GM18858 (cell line): ENCODE data around the gene HSPB6.
"Not testable (repeated sequence)": the region's sequence is repeated elsewhere in the genome, so short reads cannot be mapped to it uniquely, and the experiment has no call there.

Source experiments
- ATAC-seq: cut with Tn5 transposase; IDR thresholded peaks from one replicate; pipeline ENCODE4 v1.9.1; 2021; ENCODE audit not compliant: unreplicated experiment

The HSPB6 gene, protein sequence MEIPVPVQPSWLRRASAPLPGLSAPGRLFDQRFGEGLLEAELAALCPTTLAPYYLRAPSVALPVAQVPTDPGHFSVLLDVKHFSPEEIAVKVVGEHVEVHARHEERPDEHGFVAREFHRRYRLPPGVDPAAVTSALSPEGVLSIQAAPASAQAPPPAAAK

DNA sequence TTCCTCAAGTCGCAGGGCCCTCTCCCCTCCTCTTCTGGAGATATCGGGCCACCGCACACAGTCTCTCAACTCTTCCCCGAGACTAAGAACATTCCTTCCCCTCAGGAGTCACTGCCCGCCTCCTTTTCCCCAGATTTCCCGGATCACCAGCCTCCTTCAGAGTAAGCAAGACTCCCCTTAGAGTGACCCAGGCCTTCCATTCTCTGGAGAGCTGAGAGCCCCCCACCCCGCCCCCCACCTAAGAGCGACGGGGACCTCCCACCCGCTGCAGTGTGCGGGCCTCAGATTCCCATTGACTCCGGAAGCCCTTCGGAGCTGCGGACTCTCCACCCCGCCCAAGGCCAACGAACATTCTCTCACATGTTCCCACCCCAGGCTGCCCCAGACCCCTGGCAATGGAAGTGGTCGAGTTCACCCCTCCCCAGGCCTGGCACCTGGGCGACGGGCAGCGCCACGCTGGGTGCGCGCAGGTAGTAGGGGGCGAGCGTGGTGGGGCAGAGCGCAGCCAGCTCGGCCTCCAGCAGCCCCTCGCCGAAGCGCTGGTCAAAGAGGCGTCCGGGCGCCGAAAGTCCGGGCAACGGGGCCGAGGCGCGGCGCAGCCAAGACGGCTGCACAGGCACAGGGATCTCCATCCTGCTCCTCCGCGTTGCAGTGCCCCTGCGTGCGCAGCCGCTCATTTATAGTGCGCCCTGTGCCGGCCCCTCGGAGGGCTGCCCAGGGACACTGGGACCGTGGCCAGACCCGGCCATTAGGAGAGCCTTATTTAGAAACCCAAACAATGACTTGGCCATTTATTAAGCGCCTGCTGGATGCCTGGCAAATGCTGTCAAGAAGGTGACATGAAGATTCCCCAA is at the start of gene HSPB6:
Gene HSPB6 (minus strand): TSS at position 653 of the 854 bp plus-strand sequence. CDS start 21 bp downstream, at position 632.
- no peak for ATAC-seq

DNA sequence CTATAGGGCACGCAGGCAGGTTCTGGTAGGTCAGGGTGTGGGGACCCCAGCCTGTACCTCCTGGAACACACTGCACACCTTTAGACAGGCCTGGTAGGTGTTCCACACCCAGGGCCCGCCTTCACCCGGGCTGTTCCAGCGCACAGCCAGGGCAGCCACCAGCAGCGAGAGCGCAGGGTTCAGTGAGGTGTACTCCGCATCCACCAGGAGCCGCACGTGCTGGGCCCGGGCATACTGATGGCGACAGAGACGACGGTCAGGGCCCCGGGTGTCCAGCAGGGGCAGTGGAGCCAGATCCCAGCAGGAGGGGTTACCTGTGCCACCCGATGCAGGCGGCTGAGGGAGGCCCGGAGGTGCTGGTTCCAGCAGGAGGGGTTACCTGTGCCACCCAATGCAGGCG is 49.8 kb upstream of the HSPB6 start:
- ATAC-seq = no peak

DNA sequence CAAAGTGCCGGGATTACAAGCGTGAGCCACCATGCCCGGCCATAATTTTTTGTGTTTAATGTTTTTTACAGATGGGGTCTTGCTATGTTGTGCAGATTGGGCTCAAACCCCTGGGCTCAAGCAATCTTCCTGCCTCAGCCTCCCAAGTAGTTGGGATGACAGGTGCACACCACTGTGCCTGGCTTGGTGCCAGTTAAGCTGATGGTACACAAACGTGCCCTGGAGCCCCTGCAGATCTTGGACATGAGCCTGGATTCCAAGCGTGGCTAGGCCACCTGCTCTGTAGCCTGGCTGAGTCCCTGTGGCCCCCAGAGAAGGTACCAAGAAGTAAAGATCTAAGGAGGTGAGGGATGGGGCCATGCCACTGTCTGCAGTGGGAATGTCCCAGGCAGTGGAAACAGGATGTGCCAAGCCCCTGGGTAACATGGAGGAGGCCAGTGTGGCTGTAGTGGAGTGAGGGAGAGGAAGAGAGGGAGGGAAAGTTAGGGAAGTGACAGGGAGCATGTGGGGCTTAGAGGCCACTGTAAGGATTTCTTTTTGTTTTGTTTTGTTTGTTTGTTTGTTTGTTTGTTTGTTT is 48.8 kb upstream of the HSPB6 start:
- no peak for ATAC-seq

DNA sequence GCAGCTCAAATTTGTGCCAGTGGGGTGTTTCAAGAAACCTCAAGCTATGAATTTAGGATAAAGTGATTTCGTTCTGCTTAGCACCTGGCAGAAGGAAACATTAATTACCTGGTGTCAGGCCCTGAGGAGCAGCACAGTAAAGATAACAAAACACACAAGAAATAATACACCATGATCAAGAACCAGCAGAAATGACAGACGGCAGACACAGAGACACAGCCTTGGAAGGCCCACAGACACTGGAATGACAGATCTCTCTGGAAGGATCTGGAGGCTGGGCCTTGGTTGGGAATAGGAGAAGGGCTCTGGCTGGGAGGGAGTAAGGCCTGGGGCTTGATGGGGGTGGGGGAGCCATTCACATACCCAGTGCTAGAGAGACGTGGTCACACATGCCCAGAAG is 45.0 kb upstream of the HSPB6 start:
- no peak for ATAC-seq

DNA sequence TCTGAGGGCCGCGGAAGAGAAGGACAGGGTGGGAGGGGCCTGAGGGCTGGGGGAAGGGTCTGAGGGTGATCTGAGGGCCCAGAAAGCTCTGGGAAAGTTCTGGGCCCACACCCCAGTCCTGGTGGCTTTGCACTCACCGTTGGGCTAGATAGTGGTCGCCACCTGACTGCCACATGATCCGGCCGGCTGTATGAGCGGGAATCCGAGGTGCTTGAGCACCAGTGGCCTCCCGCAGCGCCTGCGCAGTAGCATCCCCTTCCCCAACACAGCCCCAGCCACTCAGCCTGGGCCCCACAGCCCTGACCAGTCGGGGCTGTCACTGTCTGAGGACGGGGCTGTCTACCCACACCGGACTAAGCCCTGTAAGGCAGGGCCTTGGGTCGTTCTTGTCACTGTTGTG is 40.8 kb upstream of the HSPB6 start:
- ATAC-seq = no peak

DNA sequence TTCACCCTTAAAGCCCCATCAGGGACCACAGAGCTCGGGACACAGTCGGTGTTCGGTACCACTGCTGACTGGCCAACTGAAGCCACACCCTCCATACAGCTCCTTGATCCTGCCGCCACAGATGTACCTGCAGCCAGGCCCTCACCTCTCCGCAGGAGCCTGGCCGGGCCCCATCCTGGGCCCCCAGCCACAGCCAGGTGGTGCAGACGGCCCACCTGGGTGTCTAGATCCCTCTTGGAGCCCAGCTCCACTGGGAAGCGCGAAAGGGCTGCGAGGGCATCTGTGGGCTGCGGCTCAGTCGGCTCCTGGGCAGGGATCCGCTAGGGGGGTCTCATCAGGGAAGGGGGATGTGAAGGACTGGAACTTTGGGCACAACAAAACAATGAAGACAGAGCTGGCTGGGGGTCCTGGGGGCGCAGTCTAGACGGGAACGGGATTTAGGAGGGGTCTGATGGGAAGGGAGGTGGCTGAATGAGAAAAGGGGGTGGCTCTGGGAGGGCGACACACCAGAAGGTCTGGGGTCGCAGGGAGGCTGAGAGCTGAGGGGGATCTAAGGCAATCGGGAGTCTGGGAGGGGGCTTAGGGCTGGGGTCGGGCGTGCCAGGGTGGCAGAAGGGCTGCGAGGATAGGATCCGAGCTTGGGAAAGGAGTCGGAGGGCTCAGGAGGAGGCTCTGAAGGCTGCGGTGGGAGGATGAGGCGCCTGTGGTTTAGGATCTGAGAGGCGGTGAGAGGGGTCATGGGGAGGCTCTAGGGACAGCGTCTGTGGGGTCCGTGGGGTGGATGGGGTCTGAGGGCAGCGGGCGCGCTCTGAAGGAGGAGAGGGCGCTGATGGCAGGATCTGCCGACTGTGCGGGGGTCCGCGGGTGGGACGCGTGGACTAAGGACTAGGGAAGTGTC is 40.1 kb upstream of the HSPB6 start:
- no peak for ATAC-seq

DNA sequence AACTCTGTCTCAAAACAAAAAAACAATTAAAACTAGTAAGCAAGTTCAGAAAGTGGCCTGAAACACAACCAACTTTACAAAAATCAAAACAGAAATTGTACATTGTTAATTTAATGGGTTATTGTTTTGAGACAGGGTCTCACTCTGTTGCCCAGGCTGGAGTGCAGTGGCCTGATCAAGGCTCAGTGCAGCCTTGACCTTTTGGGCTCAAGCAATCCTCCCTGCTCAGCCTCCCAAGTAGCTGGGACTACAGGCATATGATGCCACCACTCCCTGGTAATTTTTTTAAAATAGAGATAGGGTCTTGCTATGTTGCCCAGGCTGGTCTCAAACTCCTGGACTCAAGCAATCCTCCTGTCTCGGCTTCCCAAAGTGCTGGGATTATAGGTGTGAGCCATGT is 38.7 kb upstream of the HSPB6 start:
- not testable (repeated sequence) for ATAC-seq

DNA sequence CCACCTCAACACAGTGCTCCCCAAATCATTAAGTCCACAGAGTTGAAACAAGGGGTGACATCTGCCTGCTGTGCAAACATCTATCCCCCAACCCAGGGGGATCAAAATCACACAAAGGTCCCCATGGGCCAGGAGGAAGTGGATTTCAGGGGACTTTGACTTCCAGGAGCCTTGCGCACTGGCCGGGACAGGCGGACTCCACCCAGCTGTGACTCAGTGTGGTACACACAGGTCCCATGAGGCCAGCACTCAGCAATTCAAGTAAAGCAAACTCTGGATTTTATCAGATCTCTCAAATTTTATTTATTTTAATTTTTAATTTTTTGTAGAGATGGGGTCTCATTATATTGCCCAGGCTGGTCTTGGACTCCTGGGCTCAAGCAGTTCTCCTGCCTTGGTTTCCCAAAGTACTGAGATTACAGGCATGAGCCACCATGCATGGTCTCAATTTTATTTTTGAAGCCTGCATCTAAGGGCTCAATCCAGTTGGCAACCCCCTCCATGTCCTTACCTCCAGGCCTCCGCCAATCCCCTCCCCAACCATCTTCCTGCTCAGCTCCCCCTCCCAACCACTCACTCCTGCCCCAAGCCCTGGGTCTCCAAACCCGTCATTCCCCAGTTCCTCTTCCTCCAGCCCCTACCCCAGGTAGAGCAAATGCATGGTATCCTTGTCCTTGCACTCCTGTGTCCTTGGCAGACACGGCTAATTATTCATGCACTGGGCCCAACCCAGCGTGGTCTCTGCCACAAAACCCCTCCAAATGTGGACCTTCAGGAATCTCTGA is 36.7 kb upstream of the HSPB6 start:
- ATAC-seq = no peak

DNA sequence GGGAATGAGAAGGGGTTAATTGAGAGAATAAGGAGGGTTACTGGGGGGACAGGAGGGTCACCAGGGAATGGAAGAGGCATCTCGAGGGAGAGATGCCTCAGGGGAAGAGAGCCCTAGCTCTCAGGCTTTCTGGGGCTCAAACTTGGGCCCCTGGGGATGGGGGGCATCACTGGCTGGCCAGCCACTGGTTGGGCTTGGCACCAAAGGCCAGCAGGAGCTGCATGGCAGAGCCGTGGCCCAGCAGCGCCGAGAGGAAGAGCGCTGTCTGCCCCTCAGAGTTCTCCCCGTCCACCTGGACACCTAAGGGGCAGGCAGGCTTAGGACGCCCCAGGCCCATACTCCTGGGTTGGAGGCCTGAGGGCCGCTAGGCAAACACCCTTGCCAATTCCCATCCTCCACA is 36.1 kb upstream of the HSPB6 start:
- no peak for ATAC-seq

DNA sequence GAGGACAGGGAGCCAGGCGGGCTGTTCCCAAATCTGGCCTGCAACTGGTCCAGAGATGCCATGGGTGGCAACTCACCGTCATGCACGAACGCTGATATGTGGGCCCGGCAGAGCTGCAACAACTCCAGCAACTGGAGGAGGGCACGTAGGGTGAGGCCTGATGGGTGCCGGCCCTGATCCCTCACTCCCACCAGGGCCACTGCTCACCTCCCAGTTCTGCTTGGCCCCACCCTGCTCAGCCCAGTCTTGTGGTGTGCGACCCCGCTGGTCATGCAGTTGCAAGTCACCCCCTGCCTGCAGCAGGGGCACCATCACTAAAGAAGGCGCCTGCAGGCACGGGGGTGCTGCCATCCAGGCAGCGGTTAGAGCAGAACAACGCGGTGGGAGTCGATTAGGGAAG is 35.5 kb upstream of the HSPB6 start:
- no peak for ATAC-seq

DNA sequence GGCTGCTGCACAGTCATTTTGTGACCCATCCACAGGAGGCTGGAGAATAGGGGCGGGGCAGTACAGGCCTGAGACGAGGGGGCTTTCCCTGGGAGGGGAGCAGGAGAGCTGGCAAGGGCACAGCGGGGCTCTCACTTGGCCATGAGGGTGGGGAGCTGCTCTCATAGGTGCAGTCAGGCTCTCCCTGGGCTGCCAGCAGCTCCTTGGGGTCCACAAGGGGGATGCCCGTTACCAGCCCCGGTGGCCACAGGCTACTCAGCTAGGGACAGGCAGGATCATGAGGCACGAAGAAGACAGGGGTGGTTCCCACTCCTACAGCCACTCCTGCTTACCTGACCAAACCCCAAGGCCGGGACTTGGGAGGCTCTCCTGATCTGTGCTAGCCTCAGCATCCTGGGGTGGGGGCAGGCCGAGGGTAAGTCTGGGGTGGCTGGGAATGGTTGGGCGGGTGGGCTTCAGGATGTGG is 35.0 kb upstream of the HSPB6 start:
- ATAC-seq = no peak

DNA sequence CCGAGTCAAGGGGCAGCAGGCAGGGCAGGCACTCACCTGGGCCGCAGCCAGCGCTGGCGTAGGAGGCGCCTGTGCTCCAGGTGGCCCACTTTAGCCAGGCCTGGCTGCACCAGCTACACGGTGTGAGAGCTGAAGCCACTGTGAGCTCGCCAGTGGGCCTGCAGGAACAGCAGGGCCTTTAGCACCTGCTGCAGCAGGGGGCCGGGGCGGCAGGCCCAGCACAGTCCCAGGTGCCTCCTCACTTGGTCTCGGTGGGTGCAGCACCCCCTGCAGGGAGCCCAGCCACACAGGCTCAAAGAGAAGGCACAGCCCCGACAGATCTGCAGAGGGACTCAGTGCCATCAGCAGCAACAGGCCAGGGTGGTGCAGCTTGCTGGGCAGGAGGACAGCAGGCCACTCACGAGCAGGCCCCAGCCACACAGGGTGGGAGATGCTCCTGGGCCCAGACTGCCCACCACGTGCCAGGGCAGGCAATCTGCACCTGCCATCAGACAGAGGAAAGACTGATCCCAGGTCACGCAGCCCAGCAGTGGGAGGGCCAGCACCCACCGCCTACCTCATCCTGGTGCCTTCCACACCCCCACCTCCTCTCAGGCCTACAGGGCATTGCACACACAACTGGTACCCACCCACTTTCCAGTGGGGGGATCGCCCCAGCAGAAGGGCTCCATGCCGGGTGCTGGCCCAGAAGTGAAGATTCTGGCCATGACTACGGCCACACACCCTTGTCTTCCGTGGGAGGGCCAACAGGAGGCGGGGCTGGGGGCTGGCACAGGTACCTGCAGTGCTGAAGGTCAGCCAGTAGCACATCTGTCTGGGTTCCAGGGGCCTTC is 34.4 kb upstream of the HSPB6 start:
- ATAC-seq = no peak

DNA sequence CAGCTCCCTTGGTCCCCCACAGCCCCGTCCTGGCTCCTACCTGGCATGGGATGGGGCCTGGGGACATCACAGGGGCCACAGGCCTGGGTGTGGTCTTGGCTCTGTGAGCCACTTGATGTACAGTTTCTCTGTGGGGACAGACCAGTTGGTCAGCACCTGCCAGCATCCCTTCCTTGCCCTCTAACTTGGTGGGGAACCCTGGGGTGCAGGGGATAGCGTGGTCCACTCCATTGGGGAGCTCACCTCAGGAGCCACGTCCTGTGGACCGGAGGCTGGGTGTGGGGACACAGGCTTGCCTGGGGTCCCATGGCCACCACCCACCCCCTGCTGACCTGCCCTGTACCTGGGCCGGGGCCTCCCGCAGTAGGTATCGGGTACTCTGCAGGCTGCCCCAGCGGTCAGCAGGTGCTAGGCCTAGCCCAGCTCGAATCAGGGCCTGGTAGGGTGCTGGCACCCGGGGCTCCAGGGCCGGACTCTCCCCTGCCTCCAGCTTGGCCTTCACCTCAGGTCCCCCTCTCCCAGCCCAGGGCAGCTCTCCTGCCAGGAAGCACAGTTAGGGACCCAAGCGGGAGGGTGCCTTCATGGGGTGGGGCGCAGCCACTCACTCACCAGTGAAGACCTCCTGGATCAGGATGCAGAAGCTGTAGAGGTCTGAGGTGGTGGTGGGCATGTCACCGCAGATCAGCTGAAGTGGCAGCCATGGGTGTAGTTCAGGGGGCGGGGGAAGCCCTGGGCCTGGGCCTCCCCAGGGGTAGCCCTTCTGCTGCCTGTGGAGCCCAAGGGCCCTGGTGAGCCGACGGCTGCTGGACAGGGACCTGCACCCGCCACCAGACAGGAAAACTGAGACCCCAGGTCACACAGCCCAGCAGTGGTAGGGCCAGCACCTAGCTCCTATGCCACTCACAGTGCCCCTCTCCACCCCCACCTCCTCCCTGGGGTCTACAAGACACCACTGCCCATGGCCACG is 33.4 kb upstream of the HSPB6 start:
- no peak for ATAC-seq

DNA sequence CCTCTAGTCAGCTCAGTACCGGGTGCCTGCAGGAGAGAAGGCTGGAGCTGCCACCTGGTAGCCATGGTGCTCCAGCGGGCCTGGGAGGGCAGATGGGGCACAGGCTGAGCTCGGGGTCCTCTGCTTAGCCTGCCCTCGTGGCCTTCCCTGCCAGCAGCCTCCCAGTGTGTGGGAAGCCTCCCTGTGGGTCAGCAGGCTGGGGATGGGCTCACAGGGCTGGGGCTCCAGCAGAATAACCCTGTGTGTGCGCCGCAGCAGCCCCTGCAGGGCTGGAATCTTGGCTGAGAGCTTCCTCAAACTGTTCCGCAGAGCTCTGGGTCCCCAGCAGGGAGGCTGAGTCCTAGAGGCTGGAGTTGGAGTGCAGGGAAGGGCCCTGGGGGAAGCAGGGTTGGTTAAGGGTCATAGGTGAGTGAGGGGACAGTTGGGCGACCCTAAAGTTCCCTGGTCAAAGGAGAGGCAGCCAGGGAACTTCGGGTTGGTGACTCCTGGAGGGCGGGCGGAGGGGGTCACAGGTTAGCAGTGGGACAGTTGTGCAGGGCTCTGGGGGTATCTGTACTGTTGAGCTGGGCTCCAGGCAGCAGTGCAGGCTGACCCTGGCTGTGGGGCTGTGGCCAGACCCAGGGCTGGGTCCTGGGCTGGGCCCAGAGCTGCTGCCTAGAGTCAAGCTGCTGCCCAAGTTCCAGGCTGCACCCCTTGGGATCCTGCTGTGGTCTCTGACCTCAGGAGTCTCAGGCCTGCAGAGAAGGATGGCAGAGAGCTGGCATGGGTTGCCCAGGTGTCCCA is 32.6 kb upstream of the HSPB6 start:
- no peak for ATAC-seq

DNA sequence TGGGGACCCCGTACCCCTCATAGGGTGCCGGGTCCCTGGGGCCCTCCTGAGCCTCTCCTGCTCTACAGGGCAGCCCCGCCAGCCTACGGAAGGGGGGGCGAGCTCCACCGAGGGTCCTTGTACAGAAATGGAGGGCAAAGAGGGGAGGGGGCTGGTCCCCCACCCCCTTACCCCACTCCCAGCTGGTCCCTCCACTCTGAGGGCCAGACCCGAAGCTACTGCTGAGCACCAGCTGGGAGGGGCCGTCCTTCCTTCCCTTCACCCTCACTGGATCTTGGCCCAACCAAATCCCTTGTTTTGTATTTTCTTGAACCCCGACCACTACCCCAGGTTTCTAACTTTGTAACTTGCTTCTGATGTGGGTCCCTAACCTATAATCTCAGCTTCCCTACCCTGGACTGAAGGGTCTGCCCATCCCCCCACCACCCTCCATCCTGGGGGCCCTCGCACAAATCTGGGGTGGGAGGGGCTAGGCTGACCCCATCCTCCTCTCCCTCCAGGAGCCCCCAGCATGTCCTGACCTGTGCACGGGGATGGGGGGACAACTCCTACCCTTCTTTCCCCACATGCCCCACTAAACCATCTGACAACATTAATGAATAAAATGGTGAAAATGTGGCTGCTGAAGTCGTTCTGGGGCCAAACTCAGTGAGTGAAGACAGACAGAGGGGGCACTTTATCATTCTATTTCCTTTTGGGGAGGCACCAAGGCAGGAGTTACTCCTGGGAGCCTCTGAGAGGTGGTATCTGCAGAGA is 31.6 kb upstream of the HSPB6 start:
- ATAC-seq = no peak

DNA sequence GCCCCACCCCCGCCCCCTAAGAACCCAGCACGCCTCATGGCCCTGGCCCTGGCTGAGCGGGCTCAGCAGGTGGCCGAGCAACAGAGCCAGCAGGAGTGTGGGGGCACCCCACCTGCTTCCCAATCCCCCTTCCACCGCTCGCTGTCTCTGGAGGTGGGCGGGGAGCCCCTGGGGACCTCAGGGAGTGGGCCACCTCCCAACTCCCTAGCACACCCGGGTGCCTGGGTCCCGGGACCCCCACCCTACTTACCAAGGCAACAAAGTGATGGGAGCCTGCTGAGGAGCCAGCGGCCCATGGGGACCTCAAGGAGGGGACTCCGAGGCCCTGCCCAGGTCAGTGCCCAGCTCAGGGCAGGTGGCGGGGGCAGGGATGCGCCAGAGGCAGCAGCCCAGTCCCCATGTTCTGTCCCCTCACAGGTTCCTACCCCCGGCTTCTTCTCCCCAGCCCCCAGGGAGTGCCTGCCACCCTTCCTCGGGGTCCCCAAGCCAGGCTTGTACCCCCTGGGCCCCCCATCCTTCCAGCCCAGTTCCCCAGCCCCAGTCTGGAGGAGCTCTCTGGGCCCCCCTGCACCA is 30.5 kb upstream of the HSPB6 start:
- no peak for ATAC-seq
